ENCODE data around the gene INSL3.
A peak's percentile ranks its signal among the peaks of the same experiment; 100 is the strongest.

Gene INSL3

GRCh38 chr19:17835182-17836006, 14.1 kb upstream of the INSL3 start:
- no peaks in the 10 kb centered on the region for H3K36me3 ChIP-seq (ENCODE audit: control insufficient read depth in 1 of 2, insufficient read depth in 2 of 2, low read depth in 1 of 2, low read length in 2 of 2)
- H2BK120ac ChIP-seq (ENCODE audit: low read depth, low read length): no peak overlapping the region
- H2BK12ac ChIP-seq (ENCODE audit: low read length in 2 of 2): no peak overlapping the region
- no peak overlapping the region for H3K14ac ChIP-seq (ENCODE audit: low read length in 2 of 2)
- no peak overlapping the region for H2BK15ac ChIP-seq (ENCODE audit: low read depth, poor library complexity, severe bottlenecking)
- no peak overlapping the region for H3K27ac ChIP-seq (ENCODE audit: low read length, poor library complexity, severe bottlenecking)
- no peak overlapping the region for H4K8ac ChIP-seq (ENCODE audit: low read length)
- H4K91ac ChIP-seq (ENCODE audit: low read length): no peak overlapping the region
- H3K23ac ChIP-seq (ENCODE audit: low read length in 2 of 2): no peak overlapping the region
- H3K9me3 ChIP-seq (ENCODE audit: control insufficient read depth, low read length): no peaks in the 10 kb centered on the region
- no peak overlapping the region for H3K4me2 ChIP-seq (ENCODE audit: low read length, poor library complexity, severe bottlenecking)
- no peak overlapping the region for H2AFZ ChIP-seq (ENCODE audit: low read depth, low read length)
- no peak overlapping the region for H3K9ac ChIP-seq (ENCODE audit: low read length)
- peak overlapping the region in 1 of 2 experiments; percentile 47 for H3K4ac ChIP-seq (ENCODE audit: low read depth in 1 of 2, low read length in 2 of 2)
- H3K27me3 ChIP-seq (ENCODE audit: control insufficient read depth in 1 of 2, insufficient read depth in 1 of 2, low read length in 2 of 2): peaks cover 20 to 56% of the 10 kb centered on the region in 2 experiments
- 67% methylated on average over 8 of the region's 8 CpGs for WGBS
- no peak overlapping the region for H3K18ac ChIP-seq (ENCODE audit: low read depth in 1 of 2, low read length in 2 of 2)
- no peak overlapping the region for H3K4me3 ChIP-seq (ENCODE audit: insufficient read depth in 1 of 2, low read depth in 1 of 2, low read length in 2 of 2)
- H2BK5ac ChIP-seq (ENCODE audit: low read depth, low read length, poor library complexity, severe bottlenecking): no peak overlapping the region
- peak; percentile 5 for DNase-seq
- H2AK5ac ChIP-seq (ENCODE audit: low read length, severe bottlenecking): no peak overlapping the region
- H3K4me1 ChIP-seq (ENCODE audit: control insufficient read depth, insufficient read depth, low read depth, low read length): peaks cover 2% of the 10 kb centered on the region
- H3K79me1 ChIP-seq (replicated peaks; ENCODE audit: low read length, poor library complexity, severe bottlenecking): no peaks in the 10 kb centered on the region

- H3K36me3 ChIP-seq (ENCODE audit: control insufficient read depth in 1 of 2, insufficient read depth in 2 of 2, low read depth in 1 of 2, low read length in 2 of 2): no peaks in the 10 kb centered on the region
- H3K14ac ChIP-seq (ENCODE audit: low read length in 2 of 2): no peak overlapping the region
- H3K9me3 ChIP-seq (ENCODE audit: control insufficient read depth, low read length): no peaks in the 10 kb centered on the region
- no peak overlapping the region for H2BK15ac ChIP-seq (ENCODE audit: low read depth, poor library complexity, severe bottlenecking)
- H2BK120ac ChIP-seq (ENCODE audit: low read depth, low read length): no peak overlapping the region
- no peak for DNase-seq
- no peak overlapping the region for H2AFZ ChIP-seq (ENCODE audit: low read depth, low read length)
- no peak overlapping the region for H4K8ac ChIP-seq (ENCODE audit: low read length)
- no peak overlapping the region for H3K4me3 ChIP-seq (ENCODE audit: insufficient read depth in 1 of 2, low read depth in 1 of 2, low read length in 2 of 2)
- H4K91ac ChIP-seq (ENCODE audit: low read length): no peak overlapping the region
- H3K27me3 ChIP-seq (ENCODE audit: control insufficient read depth in 1 of 2, insufficient read depth in 1 of 2, low read length in 2 of 2): peaks cover 23 to 56% of the 10 kb centered on the region in 2 experiments
- no peak overlapping the region for H2AK5ac ChIP-seq (ENCODE audit: low read length, severe bottlenecking)
- H3K4ac ChIP-seq (ENCODE audit: low read depth in 1 of 2, low read length in 2 of 2): no peak overlapping the region
- no peak overlapping the region for H3K9ac ChIP-seq (ENCODE audit: low read length)
- H3K79me1 ChIP-seq (replicated peaks; ENCODE audit: low read length, poor library complexity, severe bottlenecking): no peaks in the 10 kb centered on the region
- H2BK5ac ChIP-seq (ENCODE audit: low read depth, low read length, poor library complexity, severe bottlenecking): no peak overlapping the region
- H3K18ac ChIP-seq (ENCODE audit: low read depth in 1 of 2, low read length in 2 of 2): no peak overlapping the region
- H3K27ac ChIP-seq (ENCODE audit: low read length, poor library complexity, severe bottlenecking): no peak overlapping the region
- 72% methylated on average over 25 of the region's 27 CpGs for WGBS
- no peak overlapping the region for H3K23ac ChIP-seq (ENCODE audit: low read length in 2 of 2)
- H2BK12ac ChIP-seq (ENCODE audit: low read length in 2 of 2): no peak overlapping the region
- H3K4me2 ChIP-seq (ENCODE audit: low read length, poor library complexity, severe bottlenecking): no peak overlapping the region
- peaks cover 8% of the 10 kb centered on the region for H3K4me1 ChIP-seq (ENCODE audit: control insufficient read depth, insufficient read depth, low read depth, low read length)
Observed at GRCh38 chr19:17834350-17835181, 13.2 kb upstream of the INSL3 start.

- Histone ChIP-seq H3K27me3 (ENCODE audit: control insufficient read depth in 1 of 2, insufficient read depth in 1 of 2, low read length in 2 of 2) (peaks cover 21 to 51% of the 10 kb centered on the region in 2 experiments), H3K4me3 (ENCODE audit: insufficient read depth in 1 of 2, low read depth in 1 of 2, low read length in 2 of 2) (no peak overlapping the region), H2BK15ac (ENCODE audit: low read depth, poor library complexity, severe bottlenecking) (no peak overlapping the region), H2AFZ (ENCODE audit: low read depth, low read length) (no peak overlapping the region), H4K91ac (ENCODE audit: low read length) (no peak overlapping the region), H3K27ac (ENCODE audit: low read length, poor library complexity, severe bottlenecking) (no peak overlapping the region), H3K18ac (ENCODE audit: low read depth in 1 of 2, low read length in 2 of 2) (no peak overlapping the region), H3K9ac (ENCODE audit: low read length) (no peak overlapping the region), H2BK5ac (ENCODE audit: low read depth, low read length, poor library complexity, severe bottlenecking) (no peak overlapping the region), H2BK120ac (ENCODE audit: low read depth, low read length) (no peak overlapping the region), H3K4me1 (ENCODE audit: control insufficient read depth, insufficient read depth, low read depth, low read length) (peaks cover 8% of the 10 kb centered on the region), H3K4ac (ENCODE audit: low read depth in 1 of 2, low read length in 2 of 2) (no peak overlapping the region), H3K23ac (ENCODE audit: low read length in 2 of 2) (no peak overlapping the region), H3K36me3 (ENCODE audit: control insufficient read depth in 1 of 2, insufficient read depth in 2 of 2, low read depth in 1 of 2, low read length in 2 of 2) (no peaks in the 10 kb centered on the region), H2AK5ac (ENCODE audit: low read length, severe bottlenecking) (no peak overlapping the region), H3K14ac (ENCODE audit: low read length in 2 of 2) (no peak overlapping the region), H3K9me3 (ENCODE audit: control insufficient read depth, low read length) (no peaks in the 10 kb centered on the region), H3K79me1 (replicated peaks; ENCODE audit: low read length, poor library complexity, severe bottlenecking) (no peaks in the 10 kb centered on the region), H3K4me2 (ENCODE audit: low read length, poor library complexity, severe bottlenecking) (no peak overlapping the region), H4K8ac (ENCODE audit: low read length) (no peak overlapping the region), H2BK12ac (ENCODE audit: low read length in 2 of 2) (no peak overlapping the region)
- DNase-seq: no peak
- 95% methylated on average over 17 of the region's 17 CpGs for WGBS
Observed at GRCh38 chr19:17832443-17833208, 11.3 kb upstream of the INSL3 start.
